SK-N-SH (cell line): ENCODE measurements around the gene LAP3.

Experiments used
- CHD2 ChIP-seq: fragments of 150-350 bp; IDR thresholded peaks from 2 replicates; pipeline ENCODE4 v1.6.1; 2018; ENCODE audit warnings: low read length; ENCODE audit not compliant: partially characterized antibody
- EZH2phosphoT487 ChIP-seq: fragments of 200-600 bp; sonication (generic); IDR thresholded peaks from 2 replicates; pipeline ENCODE4 v1.6.1; 2017; ENCODE audit warnings: low read depth, mixed run types, mild to moderate bottlenecking, antibody characterized with exemption, moderate library complexity, borderline replicate concordance
- JUND ChIP-seq: IDR thresholded peaks from 2 replicates; pipeline ENCODE4 v1.4.0; 2012
- MEF2A ChIP-seq: IDR thresholded peaks from 2 replicates; pipeline ENCODE4 v1.4.0; 2012; ENCODE audit warnings: low read depth, borderline replicate concordance
- MXI1 ChIP-seq: IDR thresholded peaks from 2 replicates; pipeline ENCODE4 v1.6.1; 2012; ENCODE audit warnings: mild to moderate bottlenecking, low read depth, low read length, improper control_type of control experiment
- NRF1 ChIP-seq: IDR thresholded peaks from 2 replicates; pipeline ENCODE4 v1.6.1; 2012; ENCODE audit warnings: low read depth, mild to moderate bottlenecking, low read length
- POLR2AphosphoS5 ChIP-seq: IDR thresholded peaks from 2 replicates; pipeline ENCODE4 v1.6.1; 2012; ENCODE audit warnings: low read depth, low read length
- SMC3 ChIP-seq: IDR thresholded peaks from 2 replicates; pipeline ENCODE4 v1.6.1; 2012; ENCODE audit warnings: low read depth, low read length, improper control_type of control experiment
- YY1 ChIP-seq: IDR thresholded peaks from 2 replicates; pipeline ENCODE4 v1.4.0; 2012; ENCODE audit warnings: low read depth, mild to moderate bottlenecking
- TF ChIP-seq, protein P1 (sequence below): fragments of 200-600 bp; sonication (generic); IDR thresholded peaks from 2 replicates; pipeline ENCODE4 v1.6.1; 2017; ENCODE audit warnings: antibody characterized with exemption, mild to moderate bottlenecking, moderate library complexity
- TF ChIP-seq, protein P2 (sequence below): IDR thresholded peaks from 2 replicates; pipeline ENCODE4 v1.6.1; 2012; ENCODE audit warnings: mild to moderate bottlenecking, low read depth, low read length, moderate library complexity
- TF ChIP-seq, protein P3 (sequence below): IDR thresholded peaks from 2 replicates; pipeline ENCODE4 v1.4.0; 2012; ENCODE audit warnings: low read depth, borderline replicate concordance

DNA sequence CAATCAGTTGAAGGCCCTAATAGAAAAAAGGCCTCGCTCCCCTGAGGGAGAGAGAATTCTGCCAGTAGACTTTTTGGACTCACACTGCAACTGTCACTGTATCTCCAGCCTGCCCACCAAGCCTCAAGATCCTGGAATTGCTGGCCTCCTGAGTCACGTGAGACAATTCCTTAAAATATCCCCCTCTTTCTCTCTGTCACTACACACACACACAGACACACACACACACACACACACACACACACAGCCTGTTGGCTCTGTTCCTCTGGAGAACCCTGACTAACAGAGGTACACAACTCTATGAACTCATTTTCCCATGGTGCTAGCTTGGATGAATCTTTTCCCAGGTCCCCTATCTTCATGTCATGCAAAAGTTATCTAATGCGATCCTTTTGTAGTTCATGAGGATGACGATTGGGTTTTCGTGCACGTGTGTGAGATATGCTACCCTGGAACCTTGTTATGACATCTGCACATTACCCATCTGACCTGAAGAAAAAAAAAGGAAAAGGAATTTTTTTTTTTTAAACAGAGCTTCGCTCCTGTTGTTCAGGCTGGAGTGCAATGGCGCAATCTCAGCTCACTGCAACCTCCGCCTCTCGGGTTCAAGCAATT lies 48.3 kb upstream of the LAP3 start:
- TF ChIP-seq, protein P1, sequence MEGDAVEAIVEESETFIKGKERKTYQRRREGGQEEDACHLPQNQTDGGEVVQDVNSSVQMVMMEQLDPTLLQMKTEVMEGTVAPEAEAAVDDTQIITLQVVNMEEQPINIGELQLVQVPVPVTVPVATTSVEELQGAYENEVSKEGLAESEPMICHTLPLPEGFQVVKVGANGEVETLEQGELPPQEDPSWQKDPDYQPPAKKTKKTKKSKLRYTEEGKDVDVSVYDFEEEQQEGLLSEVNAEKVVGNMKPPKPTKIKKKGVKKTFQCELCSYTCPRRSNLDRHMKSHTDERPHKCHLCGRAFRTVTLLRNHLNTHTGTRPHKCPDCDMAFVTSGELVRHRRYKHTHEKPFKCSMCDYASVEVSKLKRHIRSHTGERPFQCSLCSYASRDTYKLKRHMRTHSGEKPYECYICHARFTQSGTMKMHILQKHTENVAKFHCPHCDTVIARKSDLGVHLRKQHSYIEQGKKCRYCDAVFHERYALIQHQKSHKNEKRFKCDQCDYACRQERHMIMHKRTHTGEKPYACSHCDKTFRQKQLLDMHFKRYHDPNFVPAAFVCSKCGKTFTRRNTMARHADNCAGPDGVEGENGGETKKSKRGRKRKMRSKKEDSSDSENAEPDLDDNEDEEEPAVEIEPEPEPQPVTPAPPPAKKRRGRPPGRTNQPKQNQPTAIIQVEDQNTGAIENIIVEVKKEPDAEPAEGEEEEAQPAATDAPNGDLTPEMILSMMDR = no peak
- TF ChIP-seq POLR2AphosphoS5 = no peak
- TF ChIP-seq CHD2 = no peak
- TF ChIP-seq MEF2A = no peak
- no peak for TF ChIP-seq JUND
- TF ChIP-seq EZH2phosphoT487 = no peak
- no peak for TF ChIP-seq YY1
- no peak for TF ChIP-seq SMC3
- TF ChIP-seq, protein P2, sequence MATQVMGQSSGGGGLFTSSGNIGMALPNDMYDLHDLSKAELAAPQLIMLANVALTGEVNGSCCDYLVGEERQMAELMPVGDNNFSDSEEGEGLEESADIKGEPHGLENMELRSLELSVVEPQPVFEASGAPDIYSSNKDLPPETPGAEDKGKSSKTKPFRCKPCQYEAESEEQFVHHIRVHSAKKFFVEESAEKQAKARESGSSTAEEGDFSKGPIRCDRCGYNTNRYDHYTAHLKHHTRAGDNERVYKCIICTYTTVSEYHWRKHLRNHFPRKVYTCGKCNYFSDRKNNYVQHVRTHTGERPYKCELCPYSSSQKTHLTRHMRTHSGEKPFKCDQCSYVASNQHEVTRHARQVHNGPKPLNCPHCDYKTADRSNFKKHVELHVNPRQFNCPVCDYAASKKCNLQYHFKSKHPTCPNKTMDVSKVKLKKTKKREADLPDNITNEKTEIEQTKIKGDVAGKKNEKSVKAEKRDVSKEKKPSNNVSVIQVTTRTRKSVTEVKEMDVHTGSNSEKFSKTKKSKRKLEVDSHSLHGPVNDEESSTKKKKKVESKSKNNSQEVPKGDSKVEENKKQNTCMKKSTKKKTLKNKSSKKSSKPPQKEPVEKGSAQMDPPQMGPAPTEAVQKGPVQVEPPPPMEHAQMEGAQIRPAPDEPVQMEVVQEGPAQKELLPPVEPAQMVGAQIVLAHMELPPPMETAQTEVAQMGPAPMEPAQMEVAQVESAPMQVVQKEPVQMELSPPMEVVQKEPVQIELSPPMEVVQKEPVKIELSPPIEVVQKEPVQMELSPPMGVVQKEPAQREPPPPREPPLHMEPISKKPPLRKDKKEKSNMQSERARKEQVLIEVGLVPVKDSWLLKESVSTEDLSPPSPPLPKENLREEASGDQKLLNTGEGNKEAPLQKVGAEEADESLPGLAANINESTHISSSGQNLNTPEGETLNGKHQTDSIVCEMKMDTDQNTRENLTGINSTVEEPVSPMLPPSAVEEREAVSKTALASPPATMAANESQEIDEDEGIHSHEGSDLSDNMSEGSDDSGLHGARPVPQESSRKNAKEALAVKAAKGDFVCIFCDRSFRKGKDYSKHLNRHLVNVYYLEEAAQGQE = no peak
- no peak for TF ChIP-seq NRF1
- TF ChIP-seq, protein P3, sequence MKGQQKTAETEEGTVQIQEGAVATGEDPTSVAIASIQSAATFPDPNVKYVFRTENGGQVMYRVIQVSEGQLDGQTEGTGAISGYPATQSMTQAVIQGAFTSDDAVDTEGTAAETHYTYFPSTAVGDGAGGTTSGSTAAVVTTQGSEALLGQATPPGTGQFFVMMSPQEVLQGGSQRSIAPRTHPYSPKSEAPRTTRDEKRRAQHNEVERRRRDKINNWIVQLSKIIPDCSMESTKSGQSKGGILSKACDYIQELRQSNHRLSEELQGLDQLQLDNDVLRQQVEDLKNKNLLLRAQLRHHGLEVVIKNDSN = no peak
- TF ChIP-seq MXI1 = no peak
